Activated CD8-positive, alpha-beta T cell treated with anti-CD3 and anti-CD28 coated beads for 36 hours (primary cell): Measurements from ENCODE around the gene MYCBP. TPM values are rescaled to one million over a fixed set of nuclear protein-coding genes. Genes with fewer than 3 reads are reported as not detected.

ENCODE experiments used
- ATAC-seq: fragments of 200-7000 bp; cut with Tn5 transposase; one replicate; pipeline ENCODE4 v1.10.0; 2021; ENCODE audit warnings: mild to moderate bottlenecking, moderate library complexity
- CTCF ChIA-PET: fragments of 350-600 bp; sonication (Branson Sonifier 250); formaldehyde crosslinking; loops from one replicate; lab custom pipeline; 2021; ENCODE audit warnings: antibody characterized with exemption; lab: Charles Lee
- POLR2A ChIA-PET: fragments of 350-600 bp; sonication (Branson Sonifier 250); formaldehyde crosslinking; loops from one replicate; lab custom pipeline; 2021; ENCODE audit warnings: antibody characterized with exemption; lab: Charles Lee
- DNase-seq: peaks from one replicate; pipeline ENCODE4 v3.0.0-alpha.2; 2020
- H3K27ac Mint-ChIP-seq: one replicate; pipeline ENCODE4 v1.8.0; 2021; ENCODE audit warnings: mild to moderate bottlenecking, mixed read lengths
- H3K27me3 Mint-ChIP-seq: one replicate; pipeline ENCODE4 v1.8.0; 2021; ENCODE audit warnings: mixed read lengths
- H3K36me3 Mint-ChIP-seq: one replicate; pipeline ENCODE4 v1.8.0; 2021; ENCODE audit warnings: low read depth, mixed read lengths
- H3K4me1 Mint-ChIP-seq: one replicate; pipeline ENCODE4 v1.8.0; 2021; ENCODE audit warnings: low read depth, mixed read lengths
- H3K4me3 Mint-ChIP-seq: one replicate; pipeline ENCODE4 v1.8.0; 2021; ENCODE audit warnings: mild to moderate bottlenecking, moderate library complexity, mixed read lengths
- H3K9me3 Mint-ChIP-seq: one replicate; pipeline ENCODE4 v1.8.0; 2021; ENCODE audit warnings: mixed read lengths
- intact Hi-C: fragments of 100-400 bp; cut with micrococcal nuclease; formaldehyde crosslinking; loops from one replicate; pipeline ENCODE4 v1.10.0; 2022
- total RNA-seq, 2 experiments: library from RNA; stranded (reverse); gene quantifications; one replicate each; pipeline ENCODE4 v1.2.3, GENCODE V29; 2021
- TF ChIP-seq, protein P1 (sequence below): fragments of 200-600 bp; IDR thresholded peaks from one replicate; pipeline ENCODE4 v1.8.0; 2022; ENCODE audit warnings: antibody characterized with exemption, mild to moderate bottlenecking

MYCBP gene
- total RNA-seq, 2 experiments from 2014 or later = 45.6 to 46.4 TPM

- ATAC-seq = no peak
- Mint-ChIP-seq H3K4me3 (no peak overlapping the region), H3K4me1 (peaks cover 3% of the 10 kb centered on the region), H3K27ac (no peak overlapping the region), H3K36me3 (no peaks in the 10 kb centered on the region), H3K9me3 (no peaks in the 10 kb centered on the region), H3K27me3 (peaks cover 11% of the 10 kb centered on the region)
- no peak for DNase-seq
- intact Hi-C loops = loop anchor here (10.0 kb wide), 1 partner anchor 227 kb away; no protein-coding TSS in a partner anchor
- ChIA-PET POLR2A (interaction anchor here (0.6 to 1.3 kb wide), 2 partner anchors 159 to 842 kb away, joined by 3 read pairs; partner anchors contain the start of gene SF3A3), CTCF (interaction anchor here (1.0 to 5.2 kb wide), 4 partner anchors 10 to 61 kb away, joined by 3 to 67 read pairs (median 5); no protein-coding TSS in a partner anchor)
- TF ChIP-seq, protein P1, sequence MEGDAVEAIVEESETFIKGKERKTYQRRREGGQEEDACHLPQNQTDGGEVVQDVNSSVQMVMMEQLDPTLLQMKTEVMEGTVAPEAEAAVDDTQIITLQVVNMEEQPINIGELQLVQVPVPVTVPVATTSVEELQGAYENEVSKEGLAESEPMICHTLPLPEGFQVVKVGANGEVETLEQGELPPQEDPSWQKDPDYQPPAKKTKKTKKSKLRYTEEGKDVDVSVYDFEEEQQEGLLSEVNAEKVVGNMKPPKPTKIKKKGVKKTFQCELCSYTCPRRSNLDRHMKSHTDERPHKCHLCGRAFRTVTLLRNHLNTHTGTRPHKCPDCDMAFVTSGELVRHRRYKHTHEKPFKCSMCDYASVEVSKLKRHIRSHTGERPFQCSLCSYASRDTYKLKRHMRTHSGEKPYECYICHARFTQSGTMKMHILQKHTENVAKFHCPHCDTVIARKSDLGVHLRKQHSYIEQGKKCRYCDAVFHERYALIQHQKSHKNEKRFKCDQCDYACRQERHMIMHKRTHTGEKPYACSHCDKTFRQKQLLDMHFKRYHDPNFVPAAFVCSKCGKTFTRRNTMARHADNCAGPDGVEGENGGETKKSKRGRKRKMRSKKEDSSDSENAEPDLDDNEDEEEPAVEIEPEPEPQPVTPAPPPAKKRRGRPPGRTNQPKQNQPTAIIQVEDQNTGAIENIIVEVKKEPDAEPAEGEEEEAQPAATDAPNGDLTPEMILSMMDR = no peak
Measured at GRCh38 chr1:38831731-38832369, 41.3 kb downstream of the MYCBP start.

DNA sequence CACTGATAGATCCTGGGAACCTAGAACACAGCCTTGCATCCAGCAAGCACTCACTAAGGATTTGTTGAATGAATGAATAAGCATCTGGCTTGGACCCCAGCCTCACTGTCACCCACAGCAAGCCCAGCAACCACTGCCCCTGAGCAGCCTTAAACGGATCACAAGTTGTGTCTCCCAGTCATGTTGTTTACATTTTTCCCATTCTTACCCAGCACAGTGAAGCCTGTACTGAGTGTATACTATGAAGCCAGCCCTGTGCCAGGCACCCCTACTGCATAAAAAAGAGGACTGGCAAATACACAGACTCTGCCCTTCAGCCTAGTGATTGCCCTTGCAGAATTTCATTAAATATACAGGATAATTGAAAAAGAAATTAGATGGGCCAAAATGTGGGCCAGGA is 43.8 kb downstream of the MYCBP start:
- Mint-ChIP-seq H3K36me3 (no peaks in the 10 kb centered on the region), H3K9me3 (no peaks in the 10 kb centered on the region), H3K27ac (no peak overlapping the region), H3K4me1 (no peaks in the 10 kb centered on the region), H3K4me3 (no peak overlapping the region), H3K27me3 (peaks cover 15% of the 10 kb centered on the region)
- TF ChIP-seq, protein P1 = no peak
- DNase-seq = no peak
- CTCF ChIA-PET = interaction anchor here (1.1 kb wide), 1 partner anchor 10 kb away, joined by 3 read pairs; no protein-coding TSS in a partner anchor
- POLR2A ChIA-PET = no interaction called here
- no peak for ATAC-seq
- intact Hi-C loops = no loop called here

DNA sequence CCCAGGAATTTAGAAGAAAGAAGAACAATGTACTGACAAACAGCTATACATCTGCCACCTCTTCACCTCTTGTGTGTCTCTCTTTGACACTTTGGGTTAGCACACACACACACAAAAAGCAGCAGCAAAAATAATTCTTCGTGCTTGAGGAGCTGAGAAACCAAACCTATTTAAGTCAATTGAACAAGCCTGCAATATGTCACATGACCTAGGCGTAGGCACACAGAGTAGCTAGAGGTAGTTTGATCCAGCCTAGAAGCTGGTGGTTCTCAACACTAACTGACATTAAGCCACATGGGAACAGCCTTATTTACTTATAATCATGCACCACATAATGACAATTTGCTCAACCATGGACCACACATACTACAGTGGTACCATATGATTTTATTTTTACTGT is 45.8 kb downstream of the MYCBP start:
- DNase-seq (no peak), ATAC-seq (no peak)
- intact Hi-C loops = no loop called here
- H3K27me3 Mint-ChIP-seq = peaks cover 20% of the 10 kb centered on the region
- ChIA-PET CTCF (interaction anchor here (1.0 to 1.5 kb wide), 3 partner anchors 8 to 337 kb away, joined by 3 to 6 read pairs (median 3); no protein-coding TSS in a partner anchor), POLR2A (no interaction called here)
- no peaks in the 10 kb centered on the region for H3K36me3 Mint-ChIP-seq
- TF ChIP-seq, protein P1 = no peak
- no peaks in the 10 kb centered on the region for H3K9me3 Mint-ChIP-seq
- H3K4me3 Mint-ChIP-seq = no peak overlapping the region
- no peaks in the 10 kb centered on the region for H3K4me1 Mint-ChIP-seq
- H3K27ac Mint-ChIP-seq = no peak overlapping the region

DNA sequence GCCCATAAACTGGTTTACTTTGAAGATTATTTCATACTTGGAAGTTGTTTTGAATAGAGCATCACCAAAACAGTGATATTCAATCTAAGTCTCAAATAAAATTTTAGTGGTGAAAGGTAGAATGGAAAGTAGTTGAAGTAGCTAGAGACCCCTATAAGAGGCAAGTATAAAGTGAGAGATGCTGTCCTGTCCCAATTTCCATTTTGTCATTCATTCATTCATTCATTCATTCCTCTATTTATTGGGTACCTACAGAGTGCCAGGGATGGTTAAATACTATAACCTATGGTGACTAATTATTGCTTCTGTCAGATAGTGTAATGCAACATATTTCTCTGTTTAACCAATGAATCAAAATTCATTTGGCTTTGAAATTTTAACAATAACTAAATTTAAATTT is 46.3 kb downstream of the MYCBP start:
- intact Hi-C loops = no loop called here
- Mint-ChIP-seq H3K27me3 (peaks cover 24% of the 10 kb centered on the region), H3K36me3 (no peaks in the 10 kb centered on the region), H3K4me3 (no peak overlapping the region), H3K27ac (no peak overlapping the region), H3K4me1 (no peaks in the 10 kb centered on the region), H3K9me3 (no peaks in the 10 kb centered on the region)
- CTCF ChIA-PET = interaction anchor here (1.0 to 1.5 kb wide), 3 partner anchors 8 to 337 kb away, joined by 3 to 6 read pairs (median 3); no protein-coding TSS in a partner anchor
- no peak for DNase-seq
- TF ChIP-seq, protein P1 = no peak
- ATAC-seq = no peak
- POLR2A ChIA-PET = no interaction called here

DNA sequence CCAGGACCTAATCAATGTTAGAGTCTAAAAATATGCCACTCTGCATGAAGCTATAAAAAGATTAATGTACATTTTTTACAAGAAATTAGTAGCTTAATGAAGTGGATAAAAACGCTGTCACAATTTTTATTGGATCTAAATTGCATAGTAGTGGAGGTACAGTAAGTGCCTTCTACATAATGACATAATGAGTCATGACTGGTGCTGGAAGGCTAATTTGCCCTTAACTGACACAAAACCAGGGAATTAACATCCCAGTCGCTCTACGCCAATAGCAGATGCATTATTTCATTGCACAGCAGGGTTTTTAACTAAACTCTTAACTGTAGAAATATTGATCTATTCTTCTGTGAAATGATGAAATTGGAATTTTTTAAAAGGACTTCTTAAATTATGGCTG is 46.9 kb downstream of the MYCBP start:
- DNase-seq = no peak

More for the DNA sequence above, 46.9 kb downstream of the MYCBP start:
- intact Hi-C loops = no loop called here
- ATAC-seq = no peak
- POLR2A ChIA-PET = no interaction called here
- Mint-ChIP-seq H3K4me3 (no peak overlapping the region), H3K36me3 (no peaks in the 10 kb centered on the region), H3K4me1 (no peaks in the 10 kb centered on the region), H3K27me3 (peaks cover 28% of the 10 kb centered on the region), H3K27ac (no peak overlapping the region), H3K9me3 (no peaks in the 10 kb centered on the region)
- TF ChIP-seq, protein P1 = no peak
- CTCF ChIA-PET = interaction anchor here (1.5 to 8.3 kb wide), 2 partner anchors 7 to 336 kb away, joined by 3 to 67 read pairs; no protein-coding TSS in a partner anchor
